NCI-H1092 treated with DMSO at 0.1 percent for 48 hours (cell line): ENCODE measurements around the gene ASB6.
A peak's percentile ranks its signal among the peaks of the same experiment; 100 is the strongest.
"Not testable (repeated sequence)": the region's sequence is repeated elsewhere in the genome, so short reads cannot be mapped to it uniquely, and the experiment has no call there.

ENCODE experiments used
- DNase-seq: peaks from one replicate; lab custom pipeline; 2025; lab: John Stamatoyannopoulos, UW

ASB6 gene

GRCh38 chr9:129643706-129644105 is 1.8 kb upstream of the ASB6 start:
- no peak for DNase-seq

- DNase-seq: no peak
Observed at GRCh38 chr9:129640871-129641749, 841 bp downstream of the ASB6 start.

- peak; percentile 19 for DNase-seq
Observed at GRCh38 chr9:129640086-129640870, 1.7 kb downstream of the ASB6 start.

GRCh38 chr9:129639756-129640085 is 2.2 kb downstream of the ASB6 start:
- no peak for DNase-seq

GRCh38 chr9:129639034-129639630 is 2.8 kb downstream of the ASB6 start:
- no peak for DNase-seq

GRCh38 chr9:129637673-129638439 is 4.1 kb downstream of the ASB6 start:
- no peak for DNase-seq

- DNase-seq: no peak
Observed at GRCh38 chr9:129637102-129637501, 4.8 kb downstream of the ASB6 start.

GRCh38 chr9:129636343-129636742 is 5.6 kb downstream of the ASB6 start:
- DNase-seq: not testable (repeated sequence)

- no peak for DNase-seq
Observed at GRCh38 chr9:129635099-129636065, 6.6 kb downstream of the ASB6 start.

GRCh38 chr9:129633848-129634247 is 8.1 kb downstream of the ASB6 start:
- DNase-seq: no peak

- no peak for DNase-seq
Observed at GRCh38 chr9:129633207-129633606, 8.7 kb downstream of the ASB6 start.

- DNase-seq: no peak
Observed at GRCh38 chr9:129632460-129632859, 9.5 kb downstream of the ASB6 start.

GRCh38 chr9:129631674-129632129 is 10.2 kb downstream of the ASB6 start:
- no peak for DNase-seq

GRCh38 chr9:129630967-129631673 is 10.8 kb downstream of the ASB6 start:
- DNase-seq: no peak

- no peak for DNase-seq
Observed at GRCh38 chr9:129629251-129629820, 12.6 kb downstream of the ASB6 start.

- DNase-seq: no peak
Observed at GRCh38 chr9:129628709-129629108, 13.2 kb downstream of the ASB6 start.

- DNase-seq: no peak
Observed at GRCh38 chr9:129627556-129628440, 14.2 kb downstream of the ASB6 start.

GRCh38 chr9:129626625-129627284 is 15.2 kb downstream of the ASB6 start:
- DNase-seq: peak; percentile 19
